ENCODE data around the gene MRPS27.

MRPS27 gene

DNA sequence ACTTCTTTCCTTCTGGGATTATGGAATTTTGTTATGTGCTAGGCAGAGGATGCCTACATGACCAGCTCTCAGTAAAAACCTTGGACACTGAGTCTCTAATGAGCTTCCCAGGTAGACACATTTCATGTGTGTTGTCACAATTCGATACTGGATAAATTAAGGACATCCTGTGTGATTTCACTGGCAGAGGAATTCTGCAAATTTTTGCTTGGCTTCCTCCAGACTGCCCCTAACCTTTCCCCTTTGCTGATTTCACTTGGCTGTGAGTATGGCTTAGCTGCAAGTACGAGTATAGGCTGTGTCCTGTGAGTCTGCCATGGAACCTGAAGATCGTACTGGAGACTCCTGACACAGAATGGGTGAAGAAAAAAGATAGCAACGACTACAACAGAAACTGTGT lies 47.6 kb downstream of the MRPS27 start:
- no peak for DNase-seq
- no peak overlapping the region for H3K27ac Mint-ChIP-seq
- peaks cover 0 to 2% of the 10 kb centered on the region in 2 donors for H3K9me3 Mint-ChIP-seq
- H3K4me3 Mint-ChIP-seq = no peak overlapping the region
- peaks cover 7 to 11% of the 10 kb centered on the region in 2 donors for H3K4me1 Mint-ChIP-seq
- peaks cover 35 to 54% of the 10 kb centered on the region in 2 donors for H3K36me3 Mint-ChIP-seq
- ATAC-seq (replicated peaks) = no peak
- H3K27me3 Mint-ChIP-seq = no peaks in the 10 kb centered on the region

- no peaks in the 10 kb centered on the region for H3K27me3 Mint-ChIP-seq
- H3K36me3 Mint-ChIP-seq = peaks cover 29 to 47% of the 10 kb centered on the region in 2 donors
- no peak overlapping the region for H3K4me3 Mint-ChIP-seq
- H3K9me3 Mint-ChIP-seq = no peaks in the 10 kb centered on the region
- DNase-seq (no peak), ATAC-seq (replicated peaks) (no peak)
- H3K27ac Mint-ChIP-seq = no peak overlapping the region
- H3K4me1 Mint-ChIP-seq = peaks cover 5 to 11% of the 10 kb centered on the region in 2 donors
Measured at GRCh38 chr5:72271702-72272101, 48.3 kb downstream of the MRPS27 start.

GRCh38 chr5:72270037-72270436 lies 50.0 kb downstream of the MRPS27 start:
- no peak for DNase-seq

DNA sequence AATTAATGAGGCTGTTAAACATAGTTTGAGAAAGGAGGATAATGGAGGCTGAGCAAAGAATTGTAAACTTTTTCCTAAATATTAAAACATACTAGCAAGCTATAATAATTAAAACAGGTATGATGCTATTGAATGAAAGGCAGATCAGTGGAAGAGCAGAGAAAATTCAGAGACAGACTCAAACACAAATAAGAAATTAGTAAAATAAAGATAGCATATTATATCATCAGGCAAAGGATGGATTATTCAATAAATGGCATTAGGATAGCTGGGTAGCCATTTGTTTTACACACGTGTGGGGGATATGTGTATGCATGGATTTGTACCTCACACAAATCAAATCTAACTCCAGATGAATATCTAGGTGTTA lies 50.6 kb downstream of the MRPS27 start:
- H3K4me1 Mint-ChIP-seq = peaks cover 3 to 11% of the 10 kb centered on the region in 2 donors
- no peak overlapping the region for H3K4me3 Mint-ChIP-seq
- no peak overlapping the region for H3K27ac Mint-ChIP-seq
- ATAC-seq (replicated peaks) (no peak), DNase-seq (no peak)
- no peaks in the 10 kb centered on the region for H3K9me3 Mint-ChIP-seq
- H3K27me3 Mint-ChIP-seq = no peaks in the 10 kb centered on the region
- peaks cover 17 to 42% of the 10 kb centered on the region in 2 donors for H3K36me3 Mint-ChIP-seq

More at GRCh38 chr5:72270037-72270436, 50.0 kb downstream of the MRPS27 start:
- Mint-ChIP-seq H3K27me3 (no peaks in the 10 kb centered on the region), H3K36me3 (peaks cover 14 to 42% of the 10 kb centered on the region in 2 donors), H3K4me3 (no peak overlapping the region), H3K9me3 (no peaks in the 10 kb centered on the region), H3K4me1 (peaks cover 3 to 10% of the 10 kb centered on the region in 2 donors), H3K27ac (no peak overlapping the region)
- no peak for ATAC-seq (replicated peaks)

DNA sequence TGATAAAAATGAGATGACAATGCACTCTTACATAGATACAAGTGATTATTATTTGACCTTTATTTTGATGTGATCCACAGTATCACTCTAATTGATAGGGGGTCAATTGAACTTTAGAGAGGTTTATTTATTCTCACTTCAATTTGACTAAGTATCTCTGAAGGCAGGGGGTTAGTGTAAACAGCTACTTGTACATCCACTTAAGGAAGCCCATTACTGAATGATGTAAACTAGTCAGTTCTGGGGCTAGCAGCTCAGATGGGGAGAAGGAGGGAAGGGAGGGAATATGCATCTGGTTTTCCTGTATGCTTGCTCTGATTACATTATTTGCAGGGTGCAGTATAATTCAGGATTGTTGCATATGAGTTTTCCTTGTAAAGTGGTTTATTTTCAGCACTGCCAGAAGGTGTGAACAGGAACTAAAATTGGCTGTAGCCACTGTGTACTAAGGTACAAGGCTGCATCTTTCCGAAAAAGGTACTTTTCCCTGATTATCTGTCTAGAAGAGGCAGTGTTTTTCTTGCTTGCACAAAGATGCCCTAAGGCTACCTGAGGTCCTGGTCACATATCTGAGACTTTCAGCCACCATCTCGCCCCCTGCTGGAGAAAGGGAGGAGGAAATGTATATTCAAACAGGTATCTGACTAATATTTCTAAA lies 51.2 kb downstream of the MRPS27 start:
- no peaks in the 10 kb centered on the region for H3K9me3 Mint-ChIP-seq
- H3K27me3 Mint-ChIP-seq = no peaks in the 10 kb centered on the region
- H3K4me3 Mint-ChIP-seq = no peak overlapping the region
- peaks cover 19 to 44% of the 10 kb centered on the region in 2 donors for H3K36me3 Mint-ChIP-seq
- peak; percentile 11 for DNase-seq
- ATAC-seq (replicated peaks) = peak; percentile 58 to 60
- H3K27ac Mint-ChIP-seq = peak overlapping the region; percentile 57
- H3K4me1 Mint-ChIP-seq = peaks cover 4 to 11% of the 10 kb centered on the region in 2 donors

- Mint-ChIP-seq H3K27ac (no peak overlapping the region), H3K36me3 (peaks cover 20 to 49% of the 10 kb centered on the region in 2 donors), H3K9me3 (no peaks in the 10 kb centered on the region), H3K27me3 (no peaks in the 10 kb centered on the region), H3K4me3 (no peak overlapping the region), H3K4me1 (peaks cover 8 to 17% of the 10 kb centered on the region in 2 donors)
- ATAC-seq (replicated peaks) (no peak), DNase-seq (no peak)
Measured at GRCh38 chr5:72268260-72268659, 51.8 kb downstream of the MRPS27 start.

- H3K36me3 Mint-ChIP-seq = peaks cover 24 to 55% of the 10 kb centered on the region in 2 donors
- H3K9me3 Mint-ChIP-seq = no peaks in the 10 kb centered on the region
- H3K27ac Mint-ChIP-seq = no peak overlapping the region
- ATAC-seq (replicated peaks) = no peak
- H3K27me3 Mint-ChIP-seq = no peaks in the 10 kb centered on the region
- H3K4me1 Mint-ChIP-seq = peaks cover 8 to 17% of the 10 kb centered on the region in 2 donors
- no peak for DNase-seq
- no peak overlapping the region for H3K4me3 Mint-ChIP-seq
Measured at GRCh38 chr5:72267685-72268084, 52.4 kb downstream of the MRPS27 start.

DNA sequence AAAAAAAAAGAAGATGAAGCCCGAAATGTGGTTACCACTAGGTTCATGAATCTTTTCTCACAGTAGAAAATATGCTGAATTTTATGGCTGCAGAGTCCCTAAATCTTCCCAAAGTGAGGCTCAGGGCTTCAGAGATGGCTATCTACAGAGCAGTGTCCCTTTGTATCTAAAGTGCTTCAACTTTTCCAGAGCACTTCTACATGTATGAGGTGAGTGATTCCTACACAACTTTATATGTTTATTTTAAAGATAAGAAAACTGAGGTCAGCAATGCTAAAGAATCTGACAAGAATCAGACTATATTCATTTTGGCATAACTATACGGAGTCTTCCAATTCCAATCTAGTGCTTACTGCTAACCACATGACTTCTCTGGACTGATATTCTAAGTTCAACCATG lies 53.2 kb downstream of the MRPS27 start:
- no peak overlapping the region for H3K27ac Mint-ChIP-seq
- H3K4me1 Mint-ChIP-seq = peaks cover 8 to 17% of the 10 kb centered on the region in 2 donors
- no peaks in the 10 kb centered on the region for H3K9me3 Mint-ChIP-seq
- no peak overlapping the region for H3K4me3 Mint-ChIP-seq
- H3K36me3 Mint-ChIP-seq = peaks cover 23 to 50% of the 10 kb centered on the region in 2 donors
- H3K27me3 Mint-ChIP-seq = no peaks in the 10 kb centered on the region
- ATAC-seq (replicated peaks) (no peak), DNase-seq (no peak)

DNA sequence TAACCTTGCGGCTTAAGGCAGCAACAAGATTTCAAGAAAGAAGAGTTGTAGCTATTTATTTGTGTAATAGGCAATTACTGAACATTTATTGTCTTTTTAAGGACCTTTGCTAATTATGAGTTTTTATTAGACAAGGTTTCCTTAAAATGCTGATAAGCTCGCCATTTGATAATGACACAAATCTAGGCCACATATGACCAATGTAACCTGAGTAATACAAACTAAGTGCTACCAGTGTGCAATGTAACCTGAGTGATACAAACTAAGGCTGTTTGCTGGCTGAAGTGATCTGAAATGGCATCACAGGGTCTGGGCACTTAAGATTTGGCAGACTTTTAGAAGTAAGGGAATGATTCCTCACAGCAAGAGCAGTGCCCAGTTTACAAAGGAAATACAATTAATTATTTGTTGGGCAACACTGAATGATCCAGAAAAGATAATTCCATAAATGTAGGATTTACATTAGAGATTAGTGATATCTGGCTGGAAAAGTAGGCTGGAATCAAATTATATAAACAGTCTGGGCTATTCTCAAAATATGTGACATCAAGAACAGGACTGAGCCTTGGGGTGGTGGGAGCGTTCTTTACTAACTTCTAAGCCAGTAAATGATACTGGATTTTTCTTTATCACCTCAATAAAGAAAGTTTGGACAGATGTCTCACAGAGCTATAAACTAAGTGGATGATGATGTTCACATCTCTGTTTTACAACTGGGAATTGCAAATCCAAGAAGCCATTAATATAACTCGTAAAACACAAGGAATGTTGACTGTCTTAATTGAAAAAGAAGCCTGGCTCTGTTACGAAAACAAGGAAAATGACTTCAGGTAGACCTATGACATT lies 54.8 kb downstream of the MRPS27 start:
- Mint-ChIP-seq H3K4me1 (peaks cover 8 to 17% of the 10 kb centered on the region in 2 donors), H3K27me3 (no peaks in the 10 kb centered on the region), H3K4me3 (no peak overlapping the region), H3K9me3 (no peaks in the 10 kb centered on the region), H3K36me3 (peaks cover 27 to 55% of the 10 kb centered on the region in 2 donors), H3K27ac (no peak overlapping the region)
- ATAC-seq (replicated peaks) = no peak
- no peak for DNase-seq

DNA sequence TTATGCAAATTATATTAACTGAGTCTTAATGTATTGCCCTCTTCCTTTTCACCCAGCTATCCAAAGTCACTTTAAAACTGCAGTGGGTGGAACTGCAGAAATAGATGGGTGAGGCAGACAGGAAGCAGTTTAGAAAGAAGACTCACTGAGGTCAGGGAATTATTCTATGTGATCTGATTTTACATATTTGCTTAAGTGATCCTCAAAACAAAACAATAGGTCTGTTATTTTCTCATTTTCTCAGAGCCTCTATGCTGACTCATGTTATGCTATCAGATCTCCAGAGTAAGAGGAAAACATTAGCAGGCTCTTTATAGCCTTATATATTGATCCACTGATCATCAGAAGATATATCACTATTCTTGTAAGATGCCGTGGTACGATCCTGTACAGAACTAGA lies 63.5 kb downstream of the MRPS27 start:
- ATAC-seq (replicated peaks) (no peak), DNase-seq (no peak)
- H3K9me3 Mint-ChIP-seq = no peaks in the 10 kb centered on the region
- H3K4me1 Mint-ChIP-seq = peaks cover under 1 to 5% of the 10 kb centered on the region in 2 donors
- no peaks in the 10 kb centered on the region for H3K27me3 Mint-ChIP-seq
- H3K4me3 Mint-ChIP-seq = no peak overlapping the region
- H3K36me3 Mint-ChIP-seq = peaks cover 23 to 30% of the 10 kb centered on the region in 2 donors
- H3K27ac Mint-ChIP-seq = no peak overlapping the region

- Mint-ChIP-seq H3K27me3 (no peaks in the 10 kb centered on the region), H3K27ac (no peak overlapping the region), H3K4me3 (no peak overlapping the region), H3K36me3 (peaks cover 25 to 30% of the 10 kb centered on the region in 2 donors), H3K4me1 (peaks cover 5 to 9% of the 10 kb centered on the region in 2 donors), H3K9me3 (no peaks in the 10 kb centered on the region)
- no peak for DNase-seq
- no peak for ATAC-seq (replicated peaks)
Measured at GRCh38 chr5:72255670-72256069, 64.4 kb downstream of the MRPS27 start.

DNA sequence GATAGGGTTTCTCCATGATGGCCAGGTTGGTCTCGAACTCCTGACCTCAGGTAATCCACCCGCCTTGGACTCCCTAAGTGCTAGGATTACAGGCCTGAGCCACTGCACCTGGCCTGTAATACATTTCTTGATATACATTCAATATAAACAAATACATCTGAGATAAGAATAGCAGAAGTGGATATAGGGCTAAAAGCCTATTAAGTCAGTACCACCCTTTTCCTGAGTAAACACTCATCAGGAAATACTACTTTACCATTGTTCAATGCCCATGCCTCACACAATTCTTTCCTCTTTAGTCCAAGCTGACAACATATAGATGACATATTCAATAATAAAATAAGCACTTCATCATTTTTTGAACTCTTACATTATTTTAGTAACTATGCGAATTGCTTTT lies 64.8 kb downstream of the MRPS27 start:
- no peak overlapping the region for H3K4me3 Mint-ChIP-seq
- H3K36me3 Mint-ChIP-seq = peaks cover 25 to 29% of the 10 kb centered on the region in 2 donors
- H3K9me3 Mint-ChIP-seq = no peaks in the 10 kb centered on the region
- no peak overlapping the region for H3K27ac Mint-ChIP-seq
- ATAC-seq (replicated peaks) (no peak), DNase-seq (no peak)
- no peaks in the 10 kb centered on the region for H3K27me3 Mint-ChIP-seq
- peaks cover 5 to 9% of the 10 kb centered on the region in 2 donors for H3K4me1 Mint-ChIP-seq

DNA sequence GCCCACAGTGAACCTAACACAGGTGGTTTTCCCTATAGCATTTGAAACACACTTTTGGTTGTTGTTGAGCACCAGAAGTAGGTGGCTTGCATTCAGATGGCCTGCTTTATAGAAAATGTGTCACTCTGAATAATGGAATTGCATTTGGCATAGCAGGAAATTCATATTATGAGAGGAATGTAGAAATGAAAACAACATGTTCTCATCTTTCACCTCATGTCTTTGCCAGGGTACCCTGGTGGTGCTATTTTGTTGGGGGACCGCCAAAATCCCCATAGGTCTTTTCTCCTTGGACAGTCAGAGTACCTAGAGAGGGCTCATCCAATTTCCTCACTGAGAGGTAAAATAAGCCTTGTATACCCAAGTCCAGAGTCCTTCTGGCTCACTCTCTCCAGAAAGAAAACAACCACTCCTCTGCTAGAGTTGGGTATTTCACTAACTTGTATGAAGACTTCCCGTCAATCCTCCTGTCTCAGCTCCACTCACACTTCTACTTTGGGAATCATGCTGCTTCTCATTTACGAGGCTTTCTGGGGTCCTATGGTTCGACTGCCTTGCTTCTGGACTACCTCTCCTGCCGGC lies 67.4 kb downstream of the MRPS27 start:
- ATAC-seq (replicated peaks) = no peak
- H3K9me3 Mint-ChIP-seq = no peaks in the 10 kb centered on the region
- H3K36me3 Mint-ChIP-seq = peaks cover 19 to 25% of the 10 kb centered on the region in 2 donors
- H3K27me3 Mint-ChIP-seq = no peaks in the 10 kb centered on the region
- H3K27ac Mint-ChIP-seq = no peak overlapping the region
- no peak for DNase-seq
- peaks cover 5 to 9% of the 10 kb centered on the region in 2 donors for H3K4me1 Mint-ChIP-seq
- no peak overlapping the region for H3K4me3 Mint-ChIP-seq

DNA sequence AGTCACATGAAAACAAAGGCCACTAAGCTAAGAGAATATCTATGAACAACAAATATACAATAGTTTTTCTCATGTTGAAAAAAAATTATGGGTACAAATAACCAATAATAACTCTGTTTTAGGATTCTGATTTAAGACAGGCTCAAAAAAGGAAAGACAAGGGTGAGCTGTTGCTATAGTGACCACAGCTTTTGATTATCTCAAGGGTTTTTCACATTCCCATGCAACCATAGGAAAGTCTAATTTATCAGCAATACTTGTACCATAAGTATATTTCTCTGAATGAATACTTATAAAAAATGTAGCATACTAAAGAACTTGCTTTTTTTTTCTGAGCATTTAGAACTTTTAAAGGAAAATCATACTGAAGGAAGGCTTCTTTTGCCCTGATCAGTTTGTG lies 68.0 kb downstream of the MRPS27 start:
- DNase-seq = no peak
- Mint-ChIP-seq H3K27ac (no peak overlapping the region), H3K4me3 (no peak overlapping the region), H3K4me1 (peaks cover 6 to 12% of the 10 kb centered on the region in 2 donors), H3K36me3 (peaks cover 13 to 19% of the 10 kb centered on the region in 2 donors), H3K27me3 (no peaks in the 10 kb centered on the region), H3K9me3 (no peaks in the 10 kb centered on the region)
- no peak for ATAC-seq (replicated peaks)

All from stimulated activated naive B cell treated with anti-CD40 and anti-IgM and Interleukin-4, amounts not matched to agents 10 μg/mL and 1 μg/mL and 100 μg/mL, for 72 hours (primary cell).